Purkinje cell (primary cell): Measurements from ENCODE around the gene NDUFC1. TPM values are rescaled to one million over a fixed set of nuclear protein-coding genes. Genes with fewer than 3 reads are reported as not detected.

Experiments used
- polyA plus RNA-seq: library from polyadenylated mRNA; unstranded; fragments of >200 nt; fragmentation: Nextera tagmentation; gene quantifications from 2 replicates; pipeline ENCODE4 v1.2.1, GENCODE V29; 2014

The NDUFC1 gene
- 511 and 517 TPM in 2 replicates for polyA plus RNA-seq

GRCh38 chr4:139301821-139302611 is at the start of gene NDUFC1:
NDUFC1 (minus strand) TSS chr4:139302477; CDS start chr4:139295798, 6,679 bp downstream.

GRCh38 chr4:139301113-139301820 is 1.0 kb downstream of the NDUFC1 start, which contains the start of gene NAA15:
NAA15 (plus strand) TSS chr4:139301505; CDS start chr4:139301778, 273 bp downstream.

GRCh38 chr4:139279760-139280620 is 22.3 kb downstream of the NDUFC1 start, which contains the start of gene MGARP:
MGARP (minus strand) TSS chr4:139280225; CDS start chr4:139280158, 67 bp downstream.

Other genes starting within 250 kb of the NDUFC1 start
- gene ELF2, start 125.3 kb downstream of the NDUFC1 start, polyA plus RNA-seq: 13.3 and 15.2 TPM in 2 replicates
- 0.77 and 9.5 TPM in 2 replicates for gene MGARP, start 22.3 kb downstream of the NDUFC1 start, polyA plus RNA-seq
- 23.0 and 25.1 TPM in 2 replicates for gene NAA15, start 972 bp downstream of the NDUFC1 start, polyA plus RNA-seq
- 7.3 and 10.4 TPM in 2 replicates for gene RAB33B, start 151.6 kb upstream of the NDUFC1 start, polyA plus RNA-seq